HG03521 (cell line): Measurements from ENCODE around the gene EI24.

ENCODE experiments used
- ATAC-seq: cut with Tn5 transposase; IDR thresholded peaks from one replicate; pipeline ENCODE4 v1.9.1; 2021; ENCODE audit warnings: mild to moderate bottlenecking, moderate library complexity; ENCODE audit not compliant: unreplicated experiment

Gene EI24

GRCh38 chr11:125578783-125579182 lies 9.5 kb downstream of the EI24 start:
- ATAC-seq, result no peak

GRCh38 chr11:125579811-125580210 lies 10.5 kb downstream of the EI24 start:
- ATAC-seq, result no peak

GRCh38 chr11:125583496-125583895 lies 14.2 kb downstream of the EI24 start:
- ATAC-seq, result no peak

GRCh38 chr11:125585487-125585886 lies 16.2 kb downstream of the EI24 start:
- no peak for ATAC-seq

- ATAC-seq, result no peak
Observed at GRCh38 chr11:125586623-125587022, 17.3 kb downstream of the EI24 start.

- ATAC-seq, result no peak
Observed at GRCh38 chr11:125587480-125587879, 18.2 kb downstream of the EI24 start.

GRCh38 chr11:125588505-125588904 lies 19.2 kb downstream of the EI24 start:
- no peak for ATAC-seq

- ATAC-seq, result peak; percentile 11
Observed at GRCh38 chr11:125591649-125592304, 22.5 kb downstream of the EI24 start.

- peak; percentile 98 for ATAC-seq
Observed at GRCh38 chr11:125592305-125593113, 23.2 kb downstream of the EI24 start, which contains the start of gene STT3A. Gene STT3A (plus strand): TSS chr11:125592852. CDS start chr11:125595916, 3,064 bp downstream.

GRCh38 chr11:125593114-125593820 lies 24.0 kb downstream of the EI24 start:
- ATAC-seq, result no peak

- ATAC-seq, result no peak
Observed at GRCh38 chr11:125594958-125595357, 25.7 kb downstream of the EI24 start.

- ATAC-seq, result no peak
Observed at GRCh38 chr11:125600663-125601062, 31.4 kb downstream of the EI24 start.

GRCh38 chr11:125603207-125603606 lies 33.9 kb downstream of the EI24 start:
- ATAC-seq, result no peak

- ATAC-seq, result no peak
Observed at GRCh38 chr11:125605417-125605816, 36.1 kb downstream of the EI24 start.

- ATAC-seq, result no peak
Observed at GRCh38 chr11:125609545-125609944, 40.3 kb downstream of the EI24 start.

GRCh38 chr11:125618383-125618782 lies 49.1 kb downstream of the EI24 start:
- ATAC-seq, result no peak

- no peak for ATAC-seq
Observed at GRCh38 chr11:125621995-125622394, 52.7 kb downstream of the EI24 start.

- ATAC-seq, result no peak
Observed at GRCh38 chr11:125623064-125623463, 53.8 kb downstream of the EI24 start.

GRCh38 chr11:125624756-125625213 lies 55.5 kb downstream of the EI24 start, which contains the start of gene CHEK1:
Gene CHEK1 (plus strand): TSS chr11:125625163. CDS start chr11:125626769, 1,606 bp downstream.
- no peak for ATAC-seq

- ATAC-seq, result no peak
Observed at GRCh38 chr11:125625225-125625629, 56.0 kb downstream of the EI24 start.

GRCh38 chr11:125625630-125626287 lies 56.5 kb downstream of the EI24 start:
- peak; percentile 86 for ATAC-seq
